Liver (tissue), 3 donors: ENCODE measurements around the gene SDF2L1.

Experiments
- ATF3 ChIP-seq: IDR thresholded peaks from 2 replicates; pipeline ENCODE4 v1.6.1; 2016; ENCODE audit warnings: antibody characterized with exemption
- CTCF ChIP-seq: fragments of 150-350 bp; IDR thresholded peaks from 2 replicates; pipeline ENCODE4 v1.5.1; 2017; ENCODE audit warnings: improper control_type of control experiment, low read depth, low read length; ENCODE audit not compliant: missing input control
- FOXA1 ChIP-seq: IDR thresholded peaks from 2 replicates; pipeline ENCODE4 v1.6.1; 2016; ENCODE audit warnings: antibody characterized with exemption
- GABPA ChIP-seq, 2 donors: IDR thresholded peaks in 1 of 2; conservative IDR thresholded peaks in 1 of 2; 2 replicates each; pipeline ENCODE4 v1.6.1; 2016; ENCODE audit warnings: antibody characterized with exemption in 2 of 2, mild to moderate bottlenecking in 1 of 2, moderate library complexity in 1 of 2
- HNF4G ChIP-seq: IDR thresholded peaks from 2 replicates; pipeline ENCODE4 v1.6.1; 2016; ENCODE audit warnings: antibody characterized with exemption
- JUND ChIP-seq, 2 donors: IDR thresholded peaks; 2 replicates each; pipeline ENCODE4 v1.6.1; 2016; ENCODE audit warnings: antibody characterized with exemption in 2 of 2
- MAX ChIP-seq: IDR thresholded peaks from 2 replicates; pipeline ENCODE4 v1.6.1; 2016; ENCODE audit warnings: antibody characterized with exemption
- RAD21 ChIP-seq, 2 donors: IDR thresholded peaks; 2 replicates each; pipeline ENCODE4 v1.6.1; 2016; ENCODE audit warnings: antibody characterized with exemption in 2 of 2, mild to moderate bottlenecking in 2 of 2
- REST ChIP-seq: IDR thresholded peaks from 2 replicates; pipeline ENCODE4 v1.6.1; 2016; ENCODE audit warnings: antibody characterized with exemption, mild to moderate bottlenecking
- SP1 ChIP-seq: IDR thresholded peaks from 2 replicates; pipeline ENCODE4 v1.6.1; 2018; ENCODE audit warnings: antibody characterized with exemption, mild to moderate bottlenecking
- TAF1 ChIP-seq: conservative IDR thresholded peaks from 2 replicates; pipeline ENCODE4 v1.6.1; 2016; ENCODE audit warnings: antibody characterized with exemption, mild to moderate bottlenecking
- YY1 ChIP-seq: IDR thresholded peaks from 2 replicates; pipeline ENCODE4 v1.6.1; 2016; ENCODE audit warnings: antibody characterized with exemption, mild to moderate bottlenecking
- ZBTB33 ChIP-seq: IDR thresholded peaks from 2 replicates; pipeline ENCODE4 v1.6.1; 2016; ENCODE audit warnings: antibody characterized with exemption
- donor health status: healthy.
- donor health status: healthy.

GRCh38 chr22:21639359-21639758 is 2.7 kb upstream of the SDF2L1 start:
- no peak for TF ChIP-seq CTCF
- no peak for TF ChIP-seq SP1
- no peak for TF ChIP-seq ZBTB33
- TF ChIP-seq REST: no peak
- TF ChIP-seq GABPA (IDR thresholded peaks at IDR 0.05 in 1 of 2, conservative IDR thresholded peaks at IDR 0.05 in 1 of 2): no peak
- no peak for TF ChIP-seq YY1
- no peak for TF ChIP-seq JUND (IDR thresholded peaks at IDR 0.05)
- TF ChIP-seq HNF4G: no peak
- no peak for TF ChIP-seq MAX
- no peak for TF ChIP-seq TAF1
- TF ChIP-seq ATF3: no peak
- no peak for TF ChIP-seq RAD21 (IDR thresholded peaks at IDR 0.05)
- no peak for TF ChIP-seq FOXA1
